Glutamatergic neuron (in vitro differentiated cells): ENCODE measurements around the gene AKR7A3. TPM values are rescaled to one million over a fixed set of nuclear protein-coding genes. Genes with fewer than 3 reads are reported as not detected.

ENCODE experiments used
- DNase-seq: peaks from one replicate; pipeline ENCODE4 v3.0.0; 2022
- H3K27ac Mint-ChIP-seq: one replicate; pipeline ENCODE4 v1.8.0; 2020; ENCODE audit warnings: mild to moderate bottlenecking, mixed read lengths, inconsistent platforms; ENCODE audit not compliant: unreplicated experiment
- H3K27me3 Mint-ChIP-seq: one replicate; pipeline ENCODE4 v1.8.0; 2020; ENCODE audit warnings: mild to moderate bottlenecking, moderate library complexity, mixed read lengths, inconsistent platforms; ENCODE audit not compliant: unreplicated experiment
- H3K36me3 Mint-ChIP-seq: one replicate; pipeline ENCODE4 v1.8.0; 2020; ENCODE audit warnings: mild to moderate bottlenecking, mixed read lengths, inconsistent platforms; ENCODE audit not compliant: unreplicated experiment
- H3K4me1 Mint-ChIP-seq: one replicate; pipeline ENCODE4 v1.8.0; 2020; ENCODE audit warnings: mild to moderate bottlenecking, low read depth, mixed read lengths, inconsistent platforms; ENCODE audit not compliant: unreplicated experiment
- H3K4me3 Mint-ChIP-seq: one replicate; pipeline ENCODE4 v1.8.0; 2020; ENCODE audit warnings: mild to moderate bottlenecking, mixed read lengths, inconsistent platforms; ENCODE audit not compliant: unreplicated experiment
- H3K9me3 Mint-ChIP-seq: one replicate; pipeline ENCODE4 v1.8.0; 2020; ENCODE audit warnings: mild to moderate bottlenecking, moderate library complexity, mixed read lengths, inconsistent platforms; ENCODE audit not compliant: unreplicated experiment
- total RNA-seq: library from RNA; stranded (reverse); fragmentation: NEBNext Ultra II Directional; extraction: Animal tissue kit (Norgen Biotek cat#: 25700); gene quantifications from one replicate; pipeline ENCODE4 v1.2.1, GENCODE V29; 2021; ENCODE audit not compliant: unreplicated experiment
- TF ChIP-seq, protein P1 (sequence below): fragments of 200-600 bp; sonication (generic); IDR thresholded peaks from one replicate; pipeline ENCODE4 v1.5.0; 2021; ENCODE audit not compliant: partially characterized antibody, unreplicated experiment

The AKR7A3 gene
- total RNA-seq, 1 donor from 2014 or later, result 1.9 TPM

DNA sequence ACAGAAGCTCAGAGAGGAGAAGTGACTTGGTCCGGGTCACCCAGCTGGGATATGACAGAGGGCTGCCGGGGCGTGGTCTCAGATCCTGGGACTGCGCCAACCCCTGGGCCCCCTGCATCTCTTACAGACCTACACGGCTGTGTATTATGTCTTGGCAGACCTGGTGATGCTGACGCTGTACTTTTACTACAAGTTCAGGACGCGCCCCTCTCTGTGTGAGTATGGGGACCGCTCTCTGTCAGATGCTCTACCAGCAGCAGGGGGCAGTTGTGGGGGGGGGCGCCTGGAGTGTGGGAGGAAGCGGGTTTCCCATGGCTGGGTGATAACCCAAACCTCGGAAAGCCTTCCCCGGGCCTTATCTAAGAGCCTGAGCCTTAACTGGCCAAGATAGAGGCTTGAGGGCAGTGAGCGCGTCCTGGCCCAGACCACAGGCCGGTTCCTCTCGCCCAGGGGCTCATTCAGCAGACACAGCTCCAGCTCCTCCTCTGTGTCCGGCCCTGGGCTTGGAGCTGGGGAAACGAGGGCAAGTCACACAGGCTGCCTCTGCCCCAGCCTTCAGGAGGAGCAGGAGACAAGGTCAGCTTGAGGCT is 36.9 kb upstream of the AKR7A3 start:
- H3K36me3 Mint-ChIP-seq, result peaks cover 4% of the 10 kb centered on the region
- H3K9me3 Mint-ChIP-seq, result peaks cover 6% of the 10 kb centered on the region
- DNase-seq, result no peak
- H3K27me3 Mint-ChIP-seq, result peaks cover 9% of the 10 kb centered on the region
- H3K27ac Mint-ChIP-seq, result no peak overlapping the region
- peaks cover 6% of the 10 kb centered on the region for H3K4me1 Mint-ChIP-seq
- H3K4me3 Mint-ChIP-seq, result no peak overlapping the region
- TF ChIP-seq, protein P1, sequence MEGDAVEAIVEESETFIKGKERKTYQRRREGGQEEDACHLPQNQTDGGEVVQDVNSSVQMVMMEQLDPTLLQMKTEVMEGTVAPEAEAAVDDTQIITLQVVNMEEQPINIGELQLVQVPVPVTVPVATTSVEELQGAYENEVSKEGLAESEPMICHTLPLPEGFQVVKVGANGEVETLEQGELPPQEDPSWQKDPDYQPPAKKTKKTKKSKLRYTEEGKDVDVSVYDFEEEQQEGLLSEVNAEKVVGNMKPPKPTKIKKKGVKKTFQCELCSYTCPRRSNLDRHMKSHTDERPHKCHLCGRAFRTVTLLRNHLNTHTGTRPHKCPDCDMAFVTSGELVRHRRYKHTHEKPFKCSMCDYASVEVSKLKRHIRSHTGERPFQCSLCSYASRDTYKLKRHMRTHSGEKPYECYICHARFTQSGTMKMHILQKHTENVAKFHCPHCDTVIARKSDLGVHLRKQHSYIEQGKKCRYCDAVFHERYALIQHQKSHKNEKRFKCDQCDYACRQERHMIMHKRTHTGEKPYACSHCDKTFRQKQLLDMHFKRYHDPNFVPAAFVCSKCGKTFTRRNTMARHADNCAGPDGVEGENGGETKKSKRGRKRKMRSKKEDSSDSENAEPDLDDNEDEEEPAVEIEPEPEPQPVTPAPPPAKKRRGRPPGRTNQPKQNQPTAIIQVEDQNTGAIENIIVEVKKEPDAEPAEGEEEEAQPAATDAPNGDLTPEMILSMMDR, result no peak

GRCh38 chr1:19324665-19324990 is 36.1 kb upstream of the AKR7A3 start:
- TF ChIP-seq, protein P1, result no peak
- peaks cover 6% of the 10 kb centered on the region for H3K9me3 Mint-ChIP-seq
- H3K36me3 Mint-ChIP-seq, result peaks cover 3% of the 10 kb centered on the region
- peaks cover 9% of the 10 kb centered on the region for H3K27me3 Mint-ChIP-seq
- no peak overlapping the region for H3K4me3 Mint-ChIP-seq
- peaks cover 3% of the 10 kb centered on the region for H3K4me1 Mint-ChIP-seq
- no peak for DNase-seq
- H3K27ac Mint-ChIP-seq, result no peak overlapping the region

DNA sequence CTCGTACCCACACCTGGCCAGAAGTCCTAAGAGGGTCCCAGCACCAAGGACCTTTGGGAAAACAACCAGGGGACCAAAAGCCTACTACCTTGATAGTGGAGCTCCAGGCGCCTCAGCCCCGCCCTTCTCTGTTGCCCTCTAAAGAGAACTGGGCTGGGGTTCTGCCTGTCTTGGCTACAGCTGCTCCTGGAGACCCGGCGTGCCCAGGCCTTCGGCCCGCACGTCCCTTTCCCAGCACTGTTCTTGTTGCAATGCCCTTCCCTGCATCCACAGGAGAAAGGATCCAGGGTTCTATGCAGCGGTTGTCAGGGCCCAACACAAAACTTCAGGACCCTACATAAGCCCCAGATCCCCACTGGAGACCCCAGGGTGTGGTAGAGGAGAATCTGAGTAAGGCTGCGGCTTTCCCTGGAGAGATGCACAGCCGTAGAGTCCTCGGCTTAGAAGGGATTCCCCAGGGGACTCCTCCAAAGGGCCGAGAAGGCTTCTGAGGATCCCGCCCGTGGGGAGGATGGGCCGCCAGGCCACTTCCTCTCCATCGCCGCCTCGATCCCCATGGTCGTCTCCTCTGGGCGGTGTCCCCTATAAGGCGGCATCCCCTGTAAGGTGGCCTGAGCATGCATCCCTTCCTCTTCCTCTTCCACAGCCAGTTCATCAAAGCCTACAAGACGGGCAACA is 35.6 kb upstream of the AKR7A3 start:
- TF ChIP-seq, protein P1, result no peak
- no peaks in the 10 kb centered on the region for H3K36me3 Mint-ChIP-seq
- peaks cover 5% of the 10 kb centered on the region for H3K4me1 Mint-ChIP-seq
- DNase-seq, result no peak
- H3K27me3 Mint-ChIP-seq, result peaks cover 9% of the 10 kb centered on the region
- no peak overlapping the region for H3K4me3 Mint-ChIP-seq
- peaks cover 3% of the 10 kb centered on the region for H3K9me3 Mint-ChIP-seq
- H3K27ac Mint-ChIP-seq, result no peak overlapping the region

- H3K27ac Mint-ChIP-seq, result no peak overlapping the region
- H3K4me1 Mint-ChIP-seq, result peaks cover 9% of the 10 kb centered on the region
- no peaks in the 10 kb centered on the region for H3K36me3 Mint-ChIP-seq
- TF ChIP-seq, protein P1, result no peak
- peaks cover 7% of the 10 kb centered on the region for H3K27me3 Mint-ChIP-seq
- H3K4me3 Mint-ChIP-seq, result no peak overlapping the region
- DNase-seq, result no peak
- peaks cover 4% of the 10 kb centered on the region for H3K9me3 Mint-ChIP-seq
Measured at GRCh38 chr1:19322481-19322880, 33.9 kb upstream of the AKR7A3 start.

GRCh38 chr1:19321071-19321470 is 32.5 kb upstream of the AKR7A3 start:
- TF ChIP-seq, protein P1, result no peak
- Mint-ChIP-seq H3K4me1 (peaks cover 13% of the 10 kb centered on the region), H3K27me3 (peaks cover 9% of the 10 kb centered on the region), H3K9me3 (peaks cover 7% of the 10 kb centered on the region), H3K4me3 (no peak overlapping the region), H3K27ac (no peak overlapping the region), H3K36me3 (no peaks in the 10 kb centered on the region)
- no peak for DNase-seq
